CMK (cell line): ENCODE data around the gene FAM13B.
"Not testable (repeated sequence)": the region's sequence is repeated elsewhere in the genome, so short reads cannot be mapped to it uniquely, and the experiment has no call there.

Source experiments
- DNase-seq: peaks from one replicate; pipeline ENCODE4 v3.0.0-alpha.2; 2010; ENCODE audit warnings: low read depth

FAM13B gene

GRCh38 chr5:138033907-138034306 lies 1.0 kb upstream of the FAM13B start:
- no peak for DNase-seq

GRCh38 chr5:138033386-138033808 lies 518 bp upstream of the FAM13B start:
- no peak for DNase-seq

- DNase-seq: peak; percentile 68
Observed at GRCh38 chr5:138032028-138032571, 779 bp downstream of the FAM13B start.

- no peak for DNase-seq
Observed at GRCh38 chr5:138029944-138030343, 2.9 kb downstream of the FAM13B start.

- DNase-seq: no peak
Observed at GRCh38 chr5:138029501-138029900, 3.4 kb downstream of the FAM13B start.

- no peak for DNase-seq
Observed at GRCh38 chr5:138028971-138029365, 3.9 kb downstream of the FAM13B start.

- not testable (repeated sequence) for DNase-seq
Observed at GRCh38 chr5:138028262-138028970, 4.5 kb downstream of the FAM13B start.

- DNase-seq: not testable (repeated sequence)
Observed at GRCh38 chr5:138026793-138027192, 6.1 kb downstream of the FAM13B start.

GRCh38 chr5:138025285-138025684 lies 7.6 kb downstream of the FAM13B start:
- DNase-seq: no peak

GRCh38 chr5:138024117-138024516 lies 8.8 kb downstream of the FAM13B start:
- no peak for DNase-seq

- no peak for DNase-seq
Observed at GRCh38 chr5:138022912-138023311, 10.0 kb downstream of the FAM13B start.

GRCh38 chr5:138021771-138022170 lies 11.1 kb downstream of the FAM13B start:
- no peak for DNase-seq

GRCh38 chr5:138018849-138019248 lies 14.0 kb downstream of the FAM13B start:
- no peak for DNase-seq

- DNase-seq: no peak
Observed at GRCh38 chr5:138015916-138016315, 17.0 kb downstream of the FAM13B start.

GRCh38 chr5:138011991-138012390 lies 20.9 kb downstream of the FAM13B start:
- no peak for DNase-seq

GRCh38 chr5:138000102-138000723 lies 32.7 kb downstream of the FAM13B start:
- no peak for DNase-seq

GRCh38 chr5:137997726-137998213 lies 35.1 kb downstream of the FAM13B start:
- no peak for DNase-seq

- DNase-seq: no peak
Observed at GRCh38 chr5:137995749-137996128, 37.1 kb downstream of the FAM13B start.

GRCh38 chr5:137995077-137995748 lies 37.7 kb downstream of the FAM13B start:
- peak; percentile 8 for DNase-seq

GRCh38 chr5:137994556-137994955 lies 38.3 kb downstream of the FAM13B start:
- DNase-seq: no peak

GRCh38 chr5:137989419-137989818 lies 43.5 kb downstream of the FAM13B start:
- DNase-seq: no peak

GRCh38 chr5:137975208-137975607 lies 57.7 kb downstream of the FAM13B start:
- DNase-seq: no peak

- DNase-seq: not testable (repeated sequence)
Observed at GRCh38 chr5:137970384-137970783, 62.5 kb downstream of the FAM13B start.
